ENCODE measurements around the gene CHURC1. TPM values are rescaled to one million over a fixed set of nuclear protein-coding genes. Genes with fewer than 3 reads are reported as not detected.

Gene CHURC1
- total and polyA plus RNA-seq, 2 of the 13 experiments (the other 11 are each of a cell fraction or from before 2014, with no cell fraction given) = 41.1 to 74.4 TPM

DNA sequence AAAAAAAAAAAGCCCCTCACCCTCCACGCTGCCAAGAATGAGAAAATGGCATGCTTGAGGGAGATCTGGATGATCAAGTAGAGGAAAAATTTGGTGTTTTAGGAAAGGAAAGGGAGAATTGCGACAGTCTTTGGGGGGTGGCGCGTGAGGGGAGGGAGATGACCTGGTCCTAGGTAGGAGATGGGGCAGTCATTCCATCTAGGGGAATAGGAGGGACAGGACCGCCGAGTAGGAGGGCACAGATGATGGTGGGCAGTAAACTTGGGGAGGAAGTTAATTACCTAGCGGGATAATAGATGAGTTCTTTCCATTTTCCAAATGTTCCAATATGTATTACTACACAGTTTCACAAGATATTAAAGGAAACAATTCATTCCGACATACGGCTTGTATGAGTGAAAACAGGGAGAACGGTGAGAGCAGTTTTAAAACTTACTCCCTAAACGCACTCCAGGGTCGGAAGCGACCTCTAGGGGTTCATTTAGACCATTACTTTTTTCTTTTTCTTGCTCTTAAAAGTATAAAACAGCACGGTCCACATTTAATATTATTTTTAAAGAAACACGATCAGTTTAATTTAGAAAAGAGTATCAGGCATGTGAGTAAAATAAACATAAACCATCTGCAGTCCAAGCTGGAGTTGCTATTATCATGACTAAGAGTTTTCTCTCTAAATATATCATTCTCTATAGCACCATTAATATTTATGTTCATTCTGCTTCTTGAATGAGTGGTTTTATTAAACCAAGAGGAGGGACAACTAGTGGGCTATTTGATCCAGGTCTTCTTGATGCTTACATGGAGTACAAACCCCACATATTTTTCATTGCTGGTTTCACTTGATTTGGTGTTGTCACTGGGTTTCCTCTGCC is 69.4 kb downstream of the CHURC1 start (continued):
- TF ChIP-seq STAG1 (CRISPR knock-in tag; IDR thresholded peaks at IDR 0.05) = peak; percentile 62
- no peak for TF ChIP-seq ZNF747 (CRISPR knock-in tag; IDR thresholded peaks at IDR 0.05; ENCODE audit: borderline replicate concordance)
- no peak for TF ChIP-seq ZNF383 (CRISPR knock-in tag; IDR thresholded peaks at IDR 0.05; ENCODE audit: borderline replicate concordance)
- no peak for TF ChIP-seq ZFP82 (CRISPR knock-in tag; IDR thresholded peaks at IDR 0.05; ENCODE audit: borderline replicate concordance)
- TF ChIP-seq, protein P1, sequence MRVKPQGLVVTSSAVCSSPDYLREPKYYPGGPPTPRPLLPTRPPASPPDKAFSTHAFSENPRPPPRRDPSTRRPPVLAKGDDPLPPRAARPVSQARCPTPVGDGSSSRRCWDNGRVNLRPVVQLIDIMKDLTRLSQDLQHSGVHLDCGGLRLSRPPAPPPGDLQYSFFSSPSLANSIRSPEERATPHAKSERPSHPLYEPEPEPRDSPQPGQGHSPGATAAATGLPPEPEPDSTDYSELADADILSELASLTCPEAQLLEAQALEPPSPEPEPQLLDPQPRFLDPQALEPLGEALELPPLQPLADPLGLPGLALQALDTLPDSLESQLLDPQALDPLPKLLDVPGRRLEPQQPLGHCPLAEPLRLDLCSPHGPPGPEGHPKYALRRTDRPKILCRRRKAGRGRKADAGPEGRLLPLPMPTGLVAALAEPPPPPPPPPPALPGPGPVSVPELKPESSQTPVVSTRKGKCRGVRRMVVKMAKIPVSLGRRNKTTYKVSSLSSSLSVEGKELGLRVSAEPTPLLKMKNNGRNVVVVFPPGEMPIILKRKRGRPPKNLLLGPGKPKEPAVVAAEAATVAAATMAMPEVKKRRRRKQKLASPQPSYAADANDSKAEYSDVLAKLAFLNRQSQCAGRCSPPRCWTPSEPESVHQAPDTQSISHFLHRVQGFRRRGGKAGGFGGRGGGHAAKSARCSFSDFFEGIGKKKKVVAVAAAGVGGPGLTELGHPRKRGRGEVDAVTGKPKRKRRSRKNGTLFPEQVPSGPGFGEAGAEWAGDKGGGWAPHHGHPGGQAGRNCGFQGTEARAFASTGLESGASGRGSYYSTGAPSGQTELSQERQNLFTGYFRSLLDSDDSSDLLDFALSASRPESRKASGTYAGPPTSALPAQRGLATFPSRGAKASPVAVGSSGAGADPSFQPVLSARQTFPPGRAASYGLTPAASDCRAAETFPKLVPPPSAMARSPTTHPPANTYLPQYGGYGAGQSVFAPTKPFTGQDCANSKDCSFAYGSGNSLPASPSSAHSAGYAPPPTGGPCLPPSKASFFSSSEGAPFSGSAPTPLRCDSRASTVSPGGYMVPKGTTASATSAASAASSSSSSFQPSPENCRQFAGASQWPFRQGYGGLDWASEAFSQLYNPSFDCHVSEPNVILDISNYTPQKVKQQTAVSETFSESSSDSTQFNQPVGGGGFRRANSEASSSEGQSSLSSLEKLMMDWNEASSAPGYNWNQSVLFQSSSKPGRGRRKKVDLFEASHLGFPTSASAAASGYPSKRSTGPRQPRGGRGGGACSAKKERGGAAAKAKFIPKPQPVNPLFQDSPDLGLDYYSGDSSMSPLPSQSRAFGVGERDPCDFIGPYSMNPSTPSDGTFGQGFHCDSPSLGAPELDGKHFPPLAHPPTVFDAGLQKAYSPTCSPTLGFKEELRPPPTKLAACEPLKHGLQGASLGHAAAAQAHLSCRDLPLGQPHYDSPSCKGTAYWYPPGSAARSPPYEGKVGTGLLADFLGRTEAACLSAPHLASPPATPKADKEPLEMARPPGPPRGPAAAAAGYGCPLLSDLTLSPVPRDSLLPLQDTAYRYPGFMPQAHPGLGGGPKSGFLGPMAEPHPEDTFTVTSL (CRISPR knock-in tag; IDR thresholded peaks at IDR 0.05; ENCODE audit: borderline replicate concordance) = no peak
- TF ChIP-seq, protein P2, sequence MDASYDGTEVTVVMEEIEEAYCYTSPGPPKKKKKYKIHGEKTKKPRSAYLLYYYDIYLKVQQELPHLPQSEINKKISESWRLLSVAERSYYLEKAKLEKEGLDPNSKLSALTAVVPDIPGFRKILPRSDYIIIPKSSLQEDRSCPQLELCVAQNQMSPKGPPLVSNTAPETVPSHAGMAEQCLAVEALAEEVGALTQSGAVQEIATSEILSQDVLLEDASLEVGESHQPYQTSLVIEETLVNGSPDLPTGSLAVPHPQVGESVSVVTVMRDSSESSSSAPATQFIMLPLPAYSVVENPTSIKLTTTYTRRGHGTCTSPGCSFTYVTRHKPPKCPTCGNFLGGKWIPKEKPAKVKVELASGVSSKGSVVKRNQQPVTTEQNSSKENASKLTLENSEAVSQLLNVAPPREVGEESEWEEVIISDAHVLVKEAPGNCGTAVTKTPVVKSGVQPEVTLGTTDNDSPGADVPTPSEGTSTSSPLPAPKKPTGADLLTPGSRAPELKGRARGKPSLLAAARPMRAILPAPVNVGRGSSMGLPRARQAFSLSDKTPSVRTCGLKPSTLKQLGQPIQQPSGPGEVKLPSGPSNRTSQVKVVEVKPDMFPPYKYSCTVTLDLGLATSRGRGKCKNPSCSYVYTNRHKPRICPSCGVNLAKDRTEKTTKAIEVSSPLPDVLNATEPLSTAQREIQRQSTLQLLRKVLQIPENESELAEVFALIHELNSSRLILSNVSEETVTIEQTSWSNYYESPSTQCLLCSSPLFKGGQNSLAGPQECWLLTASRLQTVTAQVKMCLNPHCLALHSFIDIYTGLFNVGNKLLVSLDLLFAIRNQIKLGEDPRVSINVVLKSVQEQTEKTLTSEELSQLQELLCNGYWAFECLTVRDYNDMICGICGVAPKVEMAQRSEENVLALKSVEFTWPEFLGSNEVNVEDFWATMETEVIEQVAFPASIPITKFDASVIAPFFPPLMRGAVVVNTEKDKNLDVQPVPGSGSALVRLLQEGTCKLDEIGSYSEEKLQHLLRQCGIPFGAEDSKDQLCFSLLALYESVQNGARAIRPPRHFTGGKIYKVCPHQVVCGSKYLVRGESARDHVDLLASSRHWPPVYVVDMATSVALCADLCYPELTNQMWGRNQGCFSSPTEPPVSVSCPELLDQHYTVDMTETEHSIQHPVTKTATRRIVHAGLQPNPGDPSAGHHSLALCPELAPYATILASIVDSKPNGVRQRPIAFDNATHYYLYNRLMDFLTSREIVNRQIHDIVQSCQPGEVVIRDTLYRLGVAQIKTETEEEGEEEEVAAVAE (CRISPR knock-in tag; IDR thresholded peaks at IDR 0.05; ENCODE audit: borderline replicate concordance) = no peak
- no peak for TF ChIP-seq ZSCAN25 (CRISPR knock-in tag; IDR thresholded peaks at IDR 0.05)
- TF ChIP-seq RFXANK (CRISPR knock-in tag; IDR thresholded peaks at IDR 0.05) = no peak
- TF ChIP-seq MZF1 (CRISPR knock-in tag; IDR thresholded peaks at IDR 0.05; ENCODE audit: borderline replicate concordance) = no peak
- TF ChIP-seq, protein P3, sequence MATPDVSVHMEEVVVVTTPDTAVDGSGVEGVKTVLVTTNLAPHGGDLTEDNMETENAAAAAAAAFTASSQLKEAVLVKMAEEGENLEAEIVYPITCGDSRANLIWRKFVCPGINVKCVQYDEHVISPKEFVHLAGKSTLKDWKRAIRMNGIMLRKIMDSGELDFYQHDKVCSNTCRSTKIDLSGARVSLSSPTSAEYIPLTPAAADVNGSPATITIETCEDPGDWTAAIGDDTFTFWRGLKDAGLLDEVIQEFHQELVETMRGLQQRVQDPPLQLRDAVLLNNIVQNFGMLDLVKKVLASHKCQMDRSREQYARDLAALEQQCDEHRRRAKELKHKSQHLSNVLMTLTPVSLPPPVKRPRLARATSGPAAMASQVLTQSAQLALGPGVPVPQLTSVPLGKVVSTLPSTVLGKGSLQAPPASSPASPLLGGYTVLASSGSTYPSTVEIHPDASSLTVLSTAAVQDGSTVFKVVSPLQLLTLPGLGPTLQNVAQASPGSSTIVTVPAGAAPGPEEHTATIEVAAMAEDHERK (CRISPR knock-in tag; IDR thresholded peaks at IDR 0.05; ENCODE audit: low read depth) = no peak
- no peak for TF ChIP-seq DNMT3B (CRISPR knock-in tag; conservative IDR thresholded peaks at IDR 0.05)
- TF ChIP-seq RAD51 (IDR thresholded peaks at IDR 0.05; ENCODE audit: borderline replicate concordance) = no peak
- no peak for TF ChIP-seq ZNF446 (CRISPR knock-in tag; IDR thresholded peaks at IDR 0.05)
